Nephron progenitor cell (in vitro differentiated cells): ENCODE measurements around the gene CERS6.
"Not testable (repeated sequence)": the region's sequence is repeated elsewhere in the genome, so short reads cannot be mapped to it uniquely, and the experiment has no call there.

Source experiments
- DNase-seq: peaks from one replicate; pipeline ENCODE4 v3.0.0; 2021
- H3K27ac Mint-ChIP-seq: 2 replicates; pipeline ENCODE4 v1.8.0; 2021; ENCODE audit warnings: mild to moderate bottlenecking, moderate library complexity, mixed read lengths
- H3K27me3 Mint-ChIP-seq: 2 replicates; pipeline ENCODE4 v1.8.0; 2021; ENCODE audit warnings: mild to moderate bottlenecking, low read depth, mixed read lengths; ENCODE audit not compliant: poor library complexity
- H3K36me3 Mint-ChIP-seq: 2 replicates; pipeline ENCODE4 v1.8.0; 2021; ENCODE audit warnings: low read depth, mixed read lengths
- H3K4me1 Mint-ChIP-seq: 2 replicates; pipeline ENCODE4 v1.8.0; 2021; ENCODE audit warnings: mixed read lengths
- H3K4me3 Mint-ChIP-seq: 2 replicates; pipeline ENCODE4 v1.8.0; 2021; ENCODE audit warnings: mild to moderate bottlenecking, moderate library complexity, mixed read lengths
- H3K9me3 Mint-ChIP-seq: 2 replicates; pipeline ENCODE4 v1.8.0; 2021; ENCODE audit warnings: mild to moderate bottlenecking, moderate library complexity, mixed read lengths
- TF ChIP-seq, protein P1 (sequence below): fragments of 200-600 bp; sonication (generic); IDR thresholded peaks from 2 replicates; pipeline ENCODE4 v1.5.0; 2021; ENCODE audit warnings: antibody characterized with exemption

CERS6 gene

GRCh38 chr2:168787782-168788376, 331.8 kb downstream of the CERS6 start:
- H3K36me3 Mint-ChIP-seq: no peaks in the 10 kb centered on the region
- no peak overlapping the region for H3K27ac Mint-ChIP-seq
- TF ChIP-seq, protein P1, sequence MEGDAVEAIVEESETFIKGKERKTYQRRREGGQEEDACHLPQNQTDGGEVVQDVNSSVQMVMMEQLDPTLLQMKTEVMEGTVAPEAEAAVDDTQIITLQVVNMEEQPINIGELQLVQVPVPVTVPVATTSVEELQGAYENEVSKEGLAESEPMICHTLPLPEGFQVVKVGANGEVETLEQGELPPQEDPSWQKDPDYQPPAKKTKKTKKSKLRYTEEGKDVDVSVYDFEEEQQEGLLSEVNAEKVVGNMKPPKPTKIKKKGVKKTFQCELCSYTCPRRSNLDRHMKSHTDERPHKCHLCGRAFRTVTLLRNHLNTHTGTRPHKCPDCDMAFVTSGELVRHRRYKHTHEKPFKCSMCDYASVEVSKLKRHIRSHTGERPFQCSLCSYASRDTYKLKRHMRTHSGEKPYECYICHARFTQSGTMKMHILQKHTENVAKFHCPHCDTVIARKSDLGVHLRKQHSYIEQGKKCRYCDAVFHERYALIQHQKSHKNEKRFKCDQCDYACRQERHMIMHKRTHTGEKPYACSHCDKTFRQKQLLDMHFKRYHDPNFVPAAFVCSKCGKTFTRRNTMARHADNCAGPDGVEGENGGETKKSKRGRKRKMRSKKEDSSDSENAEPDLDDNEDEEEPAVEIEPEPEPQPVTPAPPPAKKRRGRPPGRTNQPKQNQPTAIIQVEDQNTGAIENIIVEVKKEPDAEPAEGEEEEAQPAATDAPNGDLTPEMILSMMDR: no peak
- no peaks in the 10 kb centered on the region for H3K9me3 Mint-ChIP-seq
- H3K27me3 Mint-ChIP-seq: peaks cover 6% of the 10 kb centered on the region
- H3K4me3 Mint-ChIP-seq: no peak overlapping the region
- no peak for DNase-seq
- H3K4me1 Mint-ChIP-seq: no peaks in the 10 kb centered on the region

- TF ChIP-seq, protein P1: no peak
- H3K36me3 Mint-ChIP-seq: no peaks in the 10 kb centered on the region
- DNase-seq: no peak
- H3K27me3 Mint-ChIP-seq: peaks cover 8% of the 10 kb centered on the region
- no peaks in the 10 kb centered on the region for H3K4me1 Mint-ChIP-seq
- H3K9me3 Mint-ChIP-seq: no peaks in the 10 kb centered on the region
- H3K27ac Mint-ChIP-seq: no peak overlapping the region
- H3K4me3 Mint-ChIP-seq: no peak overlapping the region
Observed at GRCh38 chr2:168789776-168790175, 333.7 kb downstream of the CERS6 start.

DNA sequence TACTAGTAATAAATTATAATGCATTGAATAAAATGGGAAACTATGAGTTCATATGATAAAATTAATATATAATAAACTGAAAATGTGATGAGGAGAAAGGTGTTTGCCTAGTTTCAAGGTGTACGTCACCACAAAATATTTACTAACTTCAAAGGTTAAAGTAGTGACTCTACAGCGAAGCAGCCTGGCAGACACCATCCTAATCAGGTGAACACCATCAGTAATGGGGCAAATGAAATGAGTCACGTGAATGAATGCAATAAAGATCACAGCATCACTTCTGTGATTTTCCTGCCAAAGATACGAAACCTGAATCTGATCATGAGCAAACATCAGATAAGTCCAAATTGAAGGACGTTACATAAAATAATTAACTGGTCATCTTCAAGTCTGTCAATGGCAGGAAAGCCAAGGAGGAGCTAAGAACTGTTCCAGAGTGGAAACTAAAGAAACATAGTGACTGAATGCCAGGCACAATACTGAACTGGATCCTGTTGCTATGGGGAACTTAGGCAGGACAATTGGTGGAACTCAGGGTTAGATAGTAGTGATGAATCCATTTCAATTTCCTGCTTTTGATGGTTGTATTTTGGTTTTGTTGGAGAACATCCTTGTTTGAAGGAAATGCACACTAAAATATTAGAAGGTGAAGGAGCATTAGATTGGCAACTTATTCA, 334.3 kb downstream of the CERS6 start:
- Mint-ChIP-seq H3K27me3 (peaks cover 8% of the 10 kb centered on the region), H3K4me1 (no peaks in the 10 kb centered on the region), H3K27ac (no peak overlapping the region), H3K9me3 (no peaks in the 10 kb centered on the region), H3K36me3 (no peaks in the 10 kb centered on the region), H3K4me3 (no peak overlapping the region)
- DNase-seq: no peak
- TF ChIP-seq, protein P1: no peak

- not testable (repeated sequence) for H3K27me3 Mint-ChIP-seq, H3K36me3 Mint-ChIP-seq, H3K4me3 Mint-ChIP-seq, H3K9me3 Mint-ChIP-seq, H3K27ac Mint-ChIP-seq, H3K4me1 Mint-ChIP-seq, DNase-seq
Observed at GRCh38 chr2:168791140-168791539, 335.1 kb downstream of the CERS6 start.

- no peaks in the 10 kb centered on the region for H3K36me3 Mint-ChIP-seq
- peaks cover 14% of the 10 kb centered on the region for H3K4me1 Mint-ChIP-seq
- H3K27me3 Mint-ChIP-seq: peaks cover 2% of the 10 kb centered on the region
- no peak overlapping the region for H3K4me3 Mint-ChIP-seq
- TF ChIP-seq, protein P1: no peak
- no peaks in the 10 kb centered on the region for H3K9me3 Mint-ChIP-seq
- DNase-seq: no peak
- H3K27ac Mint-ChIP-seq: no peak overlapping the region
Observed at GRCh38 chr2:168793596-168793995, 337.5 kb downstream of the CERS6 start.

- Mint-ChIP-seq H3K27ac (no peak overlapping the region), H3K36me3 (no peaks in the 10 kb centered on the region), H3K27me3 (peaks cover 2% of the 10 kb centered on the region), H3K4me1 (peaks cover 21% of the 10 kb centered on the region), H3K4me3 (no peak overlapping the region), H3K9me3 (no peaks in the 10 kb centered on the region)
- DNase-seq: no peak
- TF ChIP-seq, protein P1: no peak
Observed at GRCh38 chr2:168794968-168795367, 338.9 kb downstream of the CERS6 start.
